BJ (cell line): Measurements from ENCODE around the gene SH3BP5L. TPM values are rescaled to one million over a fixed set of nuclear protein-coding genes. Genes with fewer than 3 reads are reported as not detected.
"Not testable (repeated sequence)": the region's sequence is repeated elsewhere in the genome, so short reads cannot be mapped to it uniquely, and the experiment has no call there.

Experiments used
- CTCF ChIA-PET: fragments of 350-600 bp; formaldehyde crosslinking; extraction: SDS; loops from one replicate; lab custom pipeline; 2021; ENCODE audit warnings: antibody characterized with exemption, inconsistent platforms; lab: Yijun Ruan, JAX
- POLR2A ChIA-PET: fragments of 300-600 bp; sonication (Branson Sonifier 250); formaldehyde crosslinking; extraction: SDS; loops from one replicate; lab custom pipeline; 2021; ENCODE audit warnings: antibody characterized with exemption; lab: Charles Lee
- DNase-seq: peaks from one replicate; pipeline ENCODE4 v3.0.0-alpha.2; 2011; ENCODE audit warnings: low read depth
- H3K27me3 ChIP-seq: 2 replicates; pipeline ENCODE4 v1.6.0; 2011; ENCODE audit warnings: low read length; ENCODE audit not compliant: control insufficient read depth, insufficient read depth
- H3K36me3 ChIP-seq: 2 replicates; pipeline ENCODE4 v1.5.1; 2011; ENCODE audit warnings: low read length; ENCODE audit not compliant: control insufficient read depth, insufficient read depth
- H3K4me3 ChIP-seq: 2 replicates; pipeline ENCODE4 v1.5.1; 2011; ENCODE audit warnings: low read depth, mild to moderate bottlenecking, control low read depth, low read length
- polyA plus RNA-seq: library from polyadenylated mRNA; depleted of rRNA; stranded (reverse); fragments of >200 nt; gene quantifications from 2 replicates; pipeline ENCODE4 v1.2.3, GENCODE V29; 2011
- TF ChIP-seq, protein P1 (sequence below): IDR thresholded peaks from 2 replicates; pipeline ENCODE4 v1.5.1; 2011; ENCODE audit warnings: low read depth, mild to moderate bottlenecking, control low read depth, inconsistent platforms, low read length, moderate library complexity; ENCODE audit not compliant: insufficient read depth

SH3BP5L gene
- polyA plus RNA-seq, 1 experiment = 32.5 TPM

DNA sequence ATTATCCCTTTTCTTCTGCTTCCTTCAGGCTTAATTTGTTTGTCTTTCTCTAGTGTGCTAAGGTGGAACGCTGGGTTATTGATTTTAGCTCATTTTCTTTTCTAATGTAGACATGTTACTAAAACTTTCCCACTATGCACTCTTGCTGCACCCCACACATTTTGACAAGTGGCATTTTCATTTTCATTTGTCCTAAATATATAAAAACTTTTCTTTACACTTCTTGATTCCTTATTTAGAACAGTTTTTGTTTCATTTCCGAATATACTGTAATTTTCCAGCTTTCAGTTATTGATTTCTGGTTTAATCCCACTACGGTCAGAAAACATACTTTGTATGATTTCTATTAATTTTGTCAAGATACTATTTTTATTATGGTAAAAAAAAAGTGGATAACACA lies 25.3 kb downstream of the SH3BP5L start:
- CTCF ChIA-PET = no interaction called here

DNA sequence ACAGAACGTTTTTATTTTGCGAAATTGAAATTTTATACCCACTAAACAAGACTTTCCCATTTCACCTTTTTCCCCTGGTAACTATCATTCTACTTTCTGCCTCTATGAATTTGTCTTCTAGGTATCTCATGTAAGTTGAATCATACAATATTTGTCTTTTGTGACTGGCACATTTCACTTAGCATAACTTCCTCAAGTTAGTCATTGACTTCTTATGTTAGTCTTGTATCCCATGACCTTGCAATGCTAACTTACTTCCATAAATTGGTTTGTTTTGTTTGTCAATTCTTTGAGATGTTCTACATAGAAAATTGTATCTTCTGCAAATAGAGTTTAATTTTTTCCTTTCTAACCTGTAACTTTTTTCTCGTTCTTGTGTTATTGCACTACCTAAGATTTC lies 26.9 kb downstream of the SH3BP5L start:
- Histone ChIP-seq H3K36me3 (no peaks in the 10 kb centered on the region), H3K27me3 (no peaks in the 10 kb centered on the region; the same call in 1 of the 2 replicates), H3K4me3 (no peak overlapping the region)
- POLR2A ChIA-PET = no interaction called here
- TF ChIP-seq, protein P1, sequence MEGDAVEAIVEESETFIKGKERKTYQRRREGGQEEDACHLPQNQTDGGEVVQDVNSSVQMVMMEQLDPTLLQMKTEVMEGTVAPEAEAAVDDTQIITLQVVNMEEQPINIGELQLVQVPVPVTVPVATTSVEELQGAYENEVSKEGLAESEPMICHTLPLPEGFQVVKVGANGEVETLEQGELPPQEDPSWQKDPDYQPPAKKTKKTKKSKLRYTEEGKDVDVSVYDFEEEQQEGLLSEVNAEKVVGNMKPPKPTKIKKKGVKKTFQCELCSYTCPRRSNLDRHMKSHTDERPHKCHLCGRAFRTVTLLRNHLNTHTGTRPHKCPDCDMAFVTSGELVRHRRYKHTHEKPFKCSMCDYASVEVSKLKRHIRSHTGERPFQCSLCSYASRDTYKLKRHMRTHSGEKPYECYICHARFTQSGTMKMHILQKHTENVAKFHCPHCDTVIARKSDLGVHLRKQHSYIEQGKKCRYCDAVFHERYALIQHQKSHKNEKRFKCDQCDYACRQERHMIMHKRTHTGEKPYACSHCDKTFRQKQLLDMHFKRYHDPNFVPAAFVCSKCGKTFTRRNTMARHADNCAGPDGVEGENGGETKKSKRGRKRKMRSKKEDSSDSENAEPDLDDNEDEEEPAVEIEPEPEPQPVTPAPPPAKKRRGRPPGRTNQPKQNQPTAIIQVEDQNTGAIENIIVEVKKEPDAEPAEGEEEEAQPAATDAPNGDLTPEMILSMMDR = no peak
- DNase-seq = no peak
- CTCF ChIA-PET = interaction anchor here (1.1 kb wide), 1 partner anchor 8 kb away, joined by 4 read pairs; no protein-coding TSS in a partner anchor

More for the DNA sequence above, 25.3 kb downstream of the SH3BP5L start:
- Histone ChIP-seq H3K27me3 (no peaks in the 10 kb centered on the region; the same call in 1 of the 2 replicates), H3K36me3 (no peaks in the 10 kb centered on the region), H3K4me3 (no peak overlapping the region)
- DNase-seq = no peak
- TF ChIP-seq, protein P1 = no peak
- POLR2A ChIA-PET = no interaction called here

DNA sequence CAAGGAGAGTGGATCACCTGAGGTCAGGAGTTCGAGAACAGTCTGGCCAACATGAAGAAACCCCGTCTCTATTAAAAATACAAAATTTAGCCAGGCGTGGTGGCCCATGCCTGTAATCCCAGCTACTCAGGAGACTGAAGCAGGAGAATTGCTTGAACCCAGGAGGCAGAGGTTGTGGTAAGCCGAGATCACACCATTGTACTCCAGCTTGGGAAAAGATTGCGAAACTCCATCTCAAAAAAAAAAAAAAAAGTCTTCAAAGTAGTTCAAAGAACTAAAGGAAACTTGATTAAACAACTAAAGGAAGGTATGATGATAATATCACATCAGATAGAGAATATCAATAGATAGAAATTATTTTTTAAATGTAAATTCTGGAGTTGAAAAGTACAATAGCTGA lies 31.1 kb downstream of the SH3BP5L start:
- H3K27me3 ChIP-seq, CTCF ChIA-PET, POLR2A ChIA-PET, DNase-seq, H3K36me3 ChIP-seq, H3K4me3 ChIP-seq: not testable (repeated sequence)

DNA sequence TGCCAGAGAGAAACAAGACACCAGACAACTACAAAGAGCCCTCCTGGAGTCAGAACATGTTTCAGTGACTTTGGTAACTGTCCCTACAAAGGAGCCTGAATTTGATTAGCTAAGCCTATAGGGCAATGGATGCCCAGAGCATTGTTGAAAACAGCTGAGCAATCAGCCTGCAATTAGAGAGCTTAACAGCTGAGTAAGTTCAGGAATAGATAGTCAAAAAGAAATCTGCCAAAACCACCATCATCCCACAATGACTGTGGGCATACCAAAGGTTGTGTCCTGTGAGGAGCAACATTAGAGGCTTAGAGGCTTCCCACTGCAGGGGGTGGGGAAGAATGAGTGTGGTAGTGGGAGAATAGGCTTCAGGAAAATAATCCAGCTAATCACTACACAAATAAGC lies 32.1 kb downstream of the SH3BP5L start:
- ChIA-PET POLR2A (no interaction called here), CTCF (no interaction called here)
- no peaks in the 10 kb centered on the region for H3K36me3 ChIP-seq
- H3K4me3 ChIP-seq = no peak overlapping the region
- H3K27me3 ChIP-seq = no peaks in the 10 kb centered on the region
- DNase-seq = no peak
- TF ChIP-seq, protein P1 = no peak

DNA sequence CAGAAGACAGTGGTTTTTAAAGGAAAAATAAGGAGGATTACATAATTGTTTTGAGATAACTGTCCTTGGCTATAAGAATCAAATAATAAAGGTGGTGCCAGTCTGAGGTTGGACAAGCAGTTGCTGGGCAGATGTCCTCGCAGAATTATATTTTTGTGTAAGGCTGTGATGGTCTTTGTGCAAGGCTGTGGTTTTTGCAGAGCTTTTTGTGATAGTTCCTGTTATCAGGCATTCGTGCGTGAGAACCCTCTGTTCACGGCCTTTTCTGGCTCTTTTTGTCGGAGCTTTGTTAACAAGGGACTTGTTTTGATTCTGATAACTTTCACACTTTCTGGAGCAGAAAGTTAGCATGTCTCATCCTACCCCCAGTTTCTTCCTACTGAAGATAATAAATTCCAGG lies 33.4 kb downstream of the SH3BP5L start:
- no peak overlapping the region for H3K4me3 ChIP-seq
- DNase-seq = no peak
- H3K27me3 ChIP-seq = no peaks in the 10 kb centered on the region
- ChIA-PET CTCF (interaction anchor here (0.9 kb wide), 1 partner anchor 43 kb away, joined by 3 read pairs; no protein-coding TSS in a partner anchor), POLR2A (no interaction called here)
- H3K36me3 ChIP-seq = no peaks in the 10 kb centered on the region
- TF ChIP-seq, protein P1 = no peak

DNA sequence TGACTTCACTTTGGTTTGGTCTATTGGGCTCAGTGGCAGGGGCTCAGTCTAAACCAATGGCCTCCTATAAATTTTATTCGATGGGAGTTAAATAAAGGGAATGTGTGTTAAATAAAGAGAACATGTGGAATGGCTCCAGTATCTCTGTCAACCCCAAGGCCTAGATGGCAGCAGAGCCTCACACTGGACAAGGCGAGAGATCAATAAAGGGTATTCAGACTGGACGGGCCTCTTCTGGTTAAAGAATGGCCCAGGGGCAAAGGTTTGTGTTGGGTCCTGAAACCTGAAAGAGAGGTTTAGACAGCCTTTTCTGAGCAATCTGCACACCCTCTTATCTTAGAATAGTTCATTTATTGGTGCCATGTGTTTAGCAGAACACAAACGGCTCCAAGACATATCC lies 34.7 kb downstream of the SH3BP5L start:
- TF ChIP-seq, protein P1 = no peak
- DNase-seq = no peak
- Histone ChIP-seq H3K36me3 (no peaks in the 10 kb centered on the region), H3K27me3 (no peaks in the 10 kb centered on the region), H3K4me3 (no peak overlapping the region)
- POLR2A ChIA-PET = no interaction called here
- CTCF ChIA-PET = no interaction called here
